ENCODE measurements around the gene ZNF423.

ZNF423 gene

DNA sequence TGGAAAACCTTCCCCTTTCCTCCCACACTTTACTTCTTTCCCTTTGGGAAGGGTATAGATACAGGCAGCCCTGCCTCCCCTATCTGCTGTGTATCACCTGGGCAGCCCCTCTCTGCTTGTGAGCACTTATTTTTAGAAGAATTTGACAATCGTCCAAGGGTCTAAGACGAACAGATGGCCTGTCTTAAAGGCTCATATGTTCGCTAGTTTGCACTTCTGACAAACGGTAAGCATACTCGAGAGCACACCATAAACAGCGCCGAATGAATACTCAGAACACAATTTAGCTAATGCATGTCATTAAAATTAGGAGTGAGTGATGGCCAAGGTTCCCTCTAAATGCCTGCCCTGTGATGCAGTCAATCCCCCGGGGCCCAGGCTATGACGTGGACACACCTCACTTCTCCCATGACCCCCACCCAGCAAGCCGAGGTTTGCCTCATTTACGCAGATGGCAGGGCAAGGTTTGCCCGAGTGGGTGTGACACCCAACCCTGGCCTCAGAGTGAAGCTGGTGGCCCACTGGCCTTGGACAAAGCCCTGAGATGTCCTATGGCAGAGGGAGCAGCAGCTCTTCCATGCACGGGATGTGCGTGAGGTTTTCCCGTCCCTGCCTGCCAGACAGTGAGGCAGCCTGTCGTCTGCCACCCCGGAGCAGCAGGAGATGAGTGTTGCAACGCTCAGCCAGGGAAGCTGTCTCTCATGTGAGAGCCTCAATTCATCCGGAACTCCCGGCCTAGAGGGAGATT lies 357.1 kb downstream of the ZNF423 start:
- DNase-seq = no peak

- no peak for DNase-seq
These were observed 357.6 kb downstream of the ZNF423 start for GRCh38 chr16:49498264-49498663.

GRCh38 chr16:49497466-49497865 lies 358.4 kb downstream of the ZNF423 start:
- no peak for DNase-seq

DNA sequence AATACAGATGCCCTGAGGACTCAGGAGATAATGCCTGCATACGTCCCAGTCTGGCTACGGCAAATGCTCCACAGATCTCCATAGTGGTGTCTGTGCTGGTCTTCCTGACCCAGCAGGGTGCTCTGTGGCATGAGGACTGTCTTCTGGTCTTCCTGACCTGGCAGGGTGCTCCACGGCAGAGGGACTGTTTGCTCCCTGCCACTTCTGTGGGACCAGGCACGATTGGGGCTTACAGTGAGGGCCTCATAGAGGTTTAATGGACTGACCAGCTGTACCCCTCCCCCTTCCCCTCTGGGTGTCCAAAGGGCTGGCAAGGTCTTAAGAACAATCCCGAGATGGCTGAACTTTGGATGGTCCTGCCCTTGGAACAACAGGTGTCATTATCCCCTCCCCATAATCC lies 359.3 kb downstream of the ZNF423 start:
- no peak for DNase-seq

GRCh38 chr16:49495596-49496355 lies 360.1 kb downstream of the ZNF423 start:
- DNase-seq = no peak

GRCh38 chr16:49494891-49495566 lies 360.9 kb downstream of the ZNF423 start:
- DNase-seq = no peak

GRCh38 chr16:49494474-49494873 lies 361.4 kb downstream of the ZNF423 start:
- DNase-seq = no peak

DNA sequence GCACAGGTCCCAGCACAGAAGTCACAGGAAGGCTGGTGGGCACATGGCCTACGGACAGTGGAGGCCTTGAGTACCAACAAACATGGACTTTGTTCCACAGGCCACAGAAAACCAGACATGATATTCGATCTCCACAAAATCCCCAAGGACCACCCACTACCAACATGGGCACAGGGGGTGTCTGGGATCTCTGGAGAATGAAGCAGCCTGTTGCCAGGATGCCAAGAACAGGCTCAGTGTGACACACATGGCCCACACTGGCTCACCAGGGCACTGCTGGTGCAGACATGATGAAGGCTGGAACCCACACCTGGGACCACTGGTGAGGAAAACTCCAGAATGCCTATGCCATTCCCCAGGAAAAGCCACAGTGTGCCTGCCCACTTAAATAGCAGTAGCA lies 362.1 kb downstream of the ZNF423 start:
- no peak for DNase-seq

GRCh38 chr16:49492896-49493626 lies 362.9 kb downstream of the ZNF423 start:
- DNase-seq = no peak

- peak; percentile 62 for DNase-seq
These were observed 363.8 kb downstream of the ZNF423 start for GRCh38 chr16:49491771-49492761.

GRCh38 chr16:49491106-49491670 lies 364.7 kb downstream of the ZNF423 start:
- DNase-seq = no peak

DNA sequence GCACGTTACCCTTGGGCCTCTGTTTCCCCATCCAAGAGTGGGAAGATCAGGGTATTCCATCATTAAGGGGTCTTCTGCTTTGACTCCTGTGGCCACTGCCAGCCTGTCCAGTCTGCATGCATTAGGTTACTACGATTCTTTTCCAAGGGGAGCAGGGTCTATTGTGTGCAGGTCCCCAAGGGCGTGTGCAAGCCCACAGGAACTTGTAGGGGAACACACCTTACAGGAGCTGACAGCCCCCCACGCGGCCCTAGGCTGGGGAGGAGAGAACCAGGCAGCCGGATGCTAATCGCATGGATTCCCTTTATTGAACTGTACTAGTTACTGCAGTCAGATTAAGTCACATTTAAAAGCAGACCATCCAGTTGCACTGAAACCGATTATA lies 365.6 kb downstream of the ZNF423 start:
- no peak for DNase-seq

GRCh38 chr16:49489686-49490320 lies 366.1 kb downstream of the ZNF423 start:
- no peak for DNase-seq

DNA sequence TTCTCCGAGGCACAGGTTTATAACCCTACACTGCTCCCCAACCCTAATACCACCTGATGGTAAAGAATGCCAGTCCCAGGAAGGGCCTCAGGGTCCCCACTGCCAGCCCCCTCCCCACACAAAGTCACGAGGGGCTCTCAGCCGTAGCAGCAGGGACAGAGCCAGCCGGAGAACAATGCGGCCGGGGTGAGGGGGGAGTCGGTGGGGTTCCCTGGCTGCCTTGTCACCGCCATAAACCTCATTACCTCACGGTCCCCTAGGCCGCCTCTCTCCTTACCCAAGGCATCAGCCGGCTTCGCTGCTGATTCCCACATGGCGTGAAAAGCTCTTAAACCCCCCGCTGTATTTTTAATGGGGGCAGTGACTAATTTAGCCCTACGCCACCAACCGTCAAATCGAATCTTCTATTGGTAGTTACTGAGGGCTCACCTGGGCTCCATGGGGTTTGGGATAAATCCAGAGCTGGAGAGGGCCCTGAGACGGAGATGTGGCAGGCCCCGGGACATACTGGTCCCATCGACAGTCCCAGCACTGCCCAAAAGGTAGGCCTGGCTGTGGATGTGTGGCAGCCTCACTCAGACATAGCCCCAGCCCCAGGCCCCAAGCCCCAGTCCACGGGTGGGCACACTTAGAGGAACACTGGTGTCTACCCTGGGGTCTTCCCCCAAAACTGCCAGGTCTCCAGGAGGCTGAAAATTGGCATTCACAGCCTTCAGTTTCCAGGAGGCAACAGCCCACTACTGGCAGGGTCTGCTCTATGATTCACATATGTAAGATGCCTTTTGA lies 367.0 kb downstream of the ZNF423 start:
- DNase-seq = no peak

GRCh38 chr16:49488336-49488735 lies 367.6 kb downstream of the ZNF423 start:
- DNase-seq = no peak

DNA sequence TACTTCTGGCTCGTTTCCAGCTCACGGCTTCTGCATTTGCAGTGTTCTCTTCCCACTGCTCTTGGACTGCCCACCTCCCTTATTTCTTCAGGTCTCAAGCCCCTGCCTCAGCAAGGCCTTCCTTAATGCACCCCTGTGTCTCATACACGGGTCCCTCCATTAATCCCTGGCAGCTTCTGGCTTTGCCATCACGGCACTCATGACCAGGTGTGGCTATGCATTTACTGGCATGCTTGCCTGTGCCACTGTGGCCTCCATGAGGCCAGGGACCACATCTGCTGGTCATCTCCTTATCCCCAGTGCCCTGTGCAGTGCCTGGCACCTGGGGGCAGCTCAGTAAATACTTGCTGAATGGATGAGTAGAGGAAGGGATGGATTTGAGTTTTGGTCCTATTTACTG lies 368.2 kb downstream of the ZNF423 start:
- no peak for DNase-seq

- DNase-seq = no peak
These were observed 369.5 kb downstream of the ZNF423 start for GRCh38 chr16:49486400-49486799.

DNA sequence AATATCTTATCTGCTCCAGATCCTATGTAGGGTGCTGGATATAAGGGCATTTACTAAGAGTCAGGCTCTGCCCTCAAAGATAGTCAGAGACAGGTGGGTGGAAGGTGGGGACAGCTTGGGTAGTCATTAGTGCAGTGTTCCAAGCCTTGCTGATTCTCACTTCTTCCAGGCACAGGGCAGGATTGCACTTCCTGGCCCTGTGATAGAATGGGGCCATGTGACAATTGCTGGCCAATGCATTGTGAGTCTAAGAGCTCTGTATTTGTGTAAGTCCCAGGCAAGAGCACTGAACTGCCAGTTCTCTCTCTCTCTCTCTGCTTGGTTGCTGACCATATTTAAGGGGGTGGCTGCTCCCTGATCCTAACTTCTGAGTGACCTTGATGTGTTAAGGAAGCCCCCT lies 370.2 kb downstream of the ZNF423 start:
- no peak for DNase-seq

DNA sequence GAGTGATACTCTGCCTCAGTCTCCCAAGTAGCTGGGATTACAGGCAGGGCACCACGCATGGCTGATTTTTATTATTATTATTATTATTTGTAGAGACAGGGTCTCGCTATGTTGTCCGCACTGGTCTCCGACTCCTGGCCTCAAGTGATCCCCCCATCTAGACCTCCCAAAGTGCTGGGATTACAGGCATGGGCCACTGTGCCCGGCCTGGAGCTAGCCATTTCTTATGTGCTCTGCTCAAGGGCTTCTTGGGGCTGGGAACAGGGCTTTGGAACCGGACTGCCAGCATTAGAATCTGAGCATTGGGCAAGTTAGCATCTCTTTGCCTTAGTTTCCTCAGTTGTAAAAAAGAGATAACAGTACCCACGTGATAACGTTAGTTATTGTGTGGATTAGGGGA lies 371.0 kb downstream of the ZNF423 start:
- DNase-seq = no peak

- peak; percentile 42 for DNase-seq
These were observed 371.5 kb downstream of the ZNF423 start for GRCh38 chr16:49484451-49484849.

Data from stimulated activated CD4-positive, alpha-beta T cell treated with anti-CD3 and anti-CD28 coated beads, Interleukin-15, amount 100 ng/mL, for 24 hours (primary cell).